Adrenal gland (tissue), 5 donors: ENCODE results near the gene ADGRF1.
"Not testable (repeated sequence)": the region's sequence is repeated elsewhere in the genome, so short reads cannot be mapped to it uniquely, and the experiment has no call there.

Source experiments
- CTCF ChIP-seq, 6 experiments: fragments of 450-650 bp in 4 of 6; fragments of 200-600 bp in 2 of 6; sonication (generic) in 1 of 6; IDR thresholded peaks; 1 replicate in 5 of 6; 2 replicates in 1 of 6; pipeline versions ENCODE4 v1.5.1 to v1.8.0; 2016 to 2021; ENCODE audit warnings: antibody characterized with exemption in 6 of 6, mild to moderate bottlenecking in 2 of 6, moderate library complexity in 1 of 6
- POLR2A ChIP-seq, 2 donors: fragments of 450-650 bp; IDR thresholded peaks; one replicate each; pipeline ENCODE4 v1.6.1; 2017; ENCODE audit warnings: antibody characterized with exemption in 2 of 2, mild to moderate bottlenecking in 2 of 2, moderate library complexity in 1 of 2
- donor health status: DM: no; HTN: no; CAD: no.

GRCh38 chr6:47054302-47054701, 12.2 kb upstream of the ADGRF1 start:
- TF ChIP-seq CTCF, POLR2A (IDR thresholded peaks at IDR 0.05): not testable (repeated sequence)
